ENCODE results near the gene CRYBA4.

DNA sequence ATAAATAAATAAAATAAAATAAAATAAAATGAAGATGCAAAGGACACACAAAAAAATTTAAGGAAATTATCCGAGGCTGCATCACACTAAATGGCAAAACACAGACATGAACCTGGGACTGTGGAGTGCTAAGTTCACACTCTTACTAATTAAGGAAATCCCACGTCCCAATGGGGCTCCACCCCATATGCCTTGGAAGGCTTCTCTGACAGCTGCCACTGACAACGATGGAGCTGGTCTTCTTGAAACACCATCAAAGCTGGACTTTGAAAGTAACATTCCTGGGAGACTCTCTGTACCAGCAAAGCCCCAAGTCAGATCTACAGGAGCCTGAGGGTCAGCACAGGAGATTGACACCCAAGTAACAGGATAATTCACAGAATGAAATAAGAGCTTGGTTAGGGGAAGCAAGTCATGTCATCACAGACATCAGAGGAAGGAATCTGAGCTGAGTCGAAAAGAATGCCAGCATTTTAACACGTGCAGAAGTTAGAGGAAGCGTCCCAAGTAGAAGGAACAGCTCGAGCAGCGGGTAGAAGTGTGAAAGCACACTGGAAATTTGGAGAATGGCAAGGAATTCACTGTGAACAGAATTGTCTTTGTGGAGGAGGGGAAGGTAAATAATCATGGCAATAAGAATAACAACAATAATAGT lies 45.6 kb upstream of the CRYBA4 start:
- TF ChIP-seq CTCF (IDR thresholded peaks at IDR 0.05) (no peak), POLR2A (IDR thresholded peaks at IDR 0.05) (no peak)
